NAMALWA (cell line): Measurements from ENCODE around the gene SEMA5A.
"Not testable (repeated sequence)": the region's sequence is repeated elsewhere in the genome, so short reads cannot be mapped to it uniquely, and the experiment has no call there.

Experiments used
- DNase-seq: peaks from one replicate; pipeline ENCODE4 v3.0.0-alpha.2; 2015; ENCODE audit warnings: low spot score

Gene SEMA5A

GRCh38 chr5:9358961-9359685 lies 186.8 kb downstream of the SEMA5A start:
- DNase-seq, result no peak

- DNase-seq, result no peak
These were observed 189.5 kb downstream of the SEMA5A start for GRCh38 chr5:9356351-9356825.

- DNase-seq, result no peak
These were observed 191.4 kb downstream of the SEMA5A start for GRCh38 chr5:9354336-9355081.

- not testable (repeated sequence) for DNase-seq
These were observed 192.8 kb downstream of the SEMA5A start for GRCh38 chr5:9353048-9353447.

GRCh38 chr5:9351546-9351945 lies 194.3 kb downstream of the SEMA5A start:
- no peak for DNase-seq

- no peak for DNase-seq
These were observed 195.5 kb downstream of the SEMA5A start for GRCh38 chr5:9350301-9350797.

- DNase-seq, result no peak
These were observed 197.4 kb downstream of the SEMA5A start for GRCh38 chr5:9348401-9348996.

- DNase-seq, result no peak
These were observed 198.2 kb downstream of the SEMA5A start for GRCh38 chr5:9347541-9348295.

GRCh38 chr5:9347032-9347431 lies 198.8 kb downstream of the SEMA5A start:
- DNase-seq, result no peak

GRCh38 chr5:9344751-9345240 lies 201.1 kb downstream of the SEMA5A start:
- DNase-seq, result no peak

GRCh38 chr5:9343146-9343850 lies 202.6 kb downstream of the SEMA5A start:
- DNase-seq, result no peak

GRCh38 chr5:9342161-9342787 lies 203.6 kb downstream of the SEMA5A start:
- DNase-seq, result no peak

- DNase-seq, result no peak
These were observed 205.8 kb downstream of the SEMA5A start for GRCh38 chr5:9340085-9340484.

GRCh38 chr5:9339206-9339818 lies 206.6 kb downstream of the SEMA5A start:
- peak; percentile 62 for DNase-seq

GRCh38 chr5:9338796-9339195 lies 207.1 kb downstream of the SEMA5A start:
- no peak for DNase-seq

- DNase-seq, result no peak
These were observed 207.8 kb downstream of the SEMA5A start for GRCh38 chr5:9337928-9338595.

GRCh38 chr5:9335754-9336495 lies 209.9 kb downstream of the SEMA5A start:
- no peak for DNase-seq

GRCh38 chr5:9335269-9335668 lies 210.6 kb downstream of the SEMA5A start:
- DNase-seq, result no peak

- no peak for DNase-seq
These were observed 213.8 kb downstream of the SEMA5A start for GRCh38 chr5:9332026-9332425.
